ENCODE measurements around the gene PIM3.
A peak's percentile ranks its signal among the peaks of the same experiment; 100 is the strongest.

PIM3 gene

DNA sequence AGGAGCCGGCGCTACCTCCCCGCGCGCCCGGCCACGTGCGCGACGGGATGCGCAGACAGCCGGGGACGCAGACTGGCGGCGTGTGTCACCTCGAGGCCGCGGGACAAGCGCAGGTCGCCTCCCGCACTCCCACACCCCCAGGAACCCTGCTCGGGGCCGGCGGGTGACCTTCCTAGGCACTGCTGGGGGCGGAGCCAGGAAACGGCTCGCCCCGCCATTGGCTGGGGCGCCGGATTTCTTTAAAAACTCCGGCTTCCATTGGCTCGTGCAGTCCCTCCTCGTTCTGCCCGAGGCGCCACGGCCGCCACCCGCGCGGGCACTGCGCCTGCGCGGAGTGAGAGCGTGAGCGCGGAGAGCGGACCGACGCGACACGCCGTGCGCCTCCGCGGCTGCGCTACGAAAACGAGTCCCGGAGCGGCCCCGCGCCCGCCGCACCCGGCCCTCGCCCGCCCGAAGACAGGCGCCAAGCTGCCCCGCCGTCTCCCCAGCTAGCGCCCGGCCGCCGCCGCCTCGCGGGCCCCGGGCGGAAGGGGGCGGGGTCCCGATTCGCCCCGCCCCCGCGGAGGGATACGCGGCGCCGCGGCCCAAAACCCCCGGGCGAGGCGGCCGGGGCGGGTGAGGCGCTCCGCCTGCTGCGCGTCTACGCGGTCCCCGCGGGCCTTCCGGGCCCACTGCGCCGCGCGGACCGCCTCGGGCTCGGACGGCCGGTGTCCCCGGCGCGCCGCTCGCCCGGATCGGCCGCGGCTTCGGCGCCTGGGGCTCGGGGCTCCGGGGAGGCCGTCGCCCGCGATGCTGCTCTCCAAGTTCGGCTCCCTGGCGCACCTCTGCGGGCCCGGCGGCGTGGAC is at the start of gene PIM3:
Gene PIM3, plus strand, starts transcription at position 614 of the 846 bp plus-strand sequence. Its CDS starts 176 bp downstream, at position 790.
- peak within 1 kb of the TSS; percentile 95 for H3K4me3 ChIP-seq (ENCODE audit: low read depth, low read length)

DNA sequence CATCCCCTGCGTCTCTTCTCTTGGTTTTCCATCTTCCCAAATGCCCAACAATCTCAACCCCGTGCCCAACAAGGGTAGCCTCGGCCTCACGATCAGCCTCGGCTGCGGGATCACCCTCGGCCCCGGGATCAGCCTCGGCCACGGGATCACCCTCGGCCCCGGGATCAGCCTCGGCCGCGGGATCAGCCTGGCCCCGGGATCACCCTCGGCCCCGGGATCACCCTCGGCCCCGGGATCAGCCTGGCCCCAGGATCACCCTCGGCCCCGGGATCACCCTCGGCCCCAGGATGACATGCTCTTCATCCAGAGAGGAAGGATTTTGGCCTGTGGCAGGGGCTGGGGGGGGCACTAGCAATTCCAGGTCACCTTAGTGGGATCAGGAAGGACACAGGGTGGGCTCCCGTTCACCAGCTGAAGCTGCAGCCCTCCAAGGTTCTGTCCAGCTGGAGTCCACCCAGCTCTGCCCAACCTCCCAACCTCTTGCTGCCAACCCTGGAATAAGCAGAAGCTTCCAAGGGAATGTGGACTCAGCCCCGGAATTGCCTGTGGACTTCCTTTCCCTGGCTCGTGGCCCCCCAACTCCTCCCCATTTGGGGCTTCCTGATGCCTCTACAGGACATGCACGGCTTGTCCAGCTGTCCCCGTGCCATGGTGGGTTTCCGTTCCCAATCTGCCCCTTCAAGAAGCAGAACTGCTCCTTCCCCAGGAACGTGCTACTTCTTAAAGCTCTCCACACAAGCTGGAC is 48.5 kb upstream of the PIM3 start:
- no peak overlapping the region for H3K4me3 ChIP-seq (ENCODE audit: low read depth, low read length)
- TF ChIP-seq, protein P1, sequence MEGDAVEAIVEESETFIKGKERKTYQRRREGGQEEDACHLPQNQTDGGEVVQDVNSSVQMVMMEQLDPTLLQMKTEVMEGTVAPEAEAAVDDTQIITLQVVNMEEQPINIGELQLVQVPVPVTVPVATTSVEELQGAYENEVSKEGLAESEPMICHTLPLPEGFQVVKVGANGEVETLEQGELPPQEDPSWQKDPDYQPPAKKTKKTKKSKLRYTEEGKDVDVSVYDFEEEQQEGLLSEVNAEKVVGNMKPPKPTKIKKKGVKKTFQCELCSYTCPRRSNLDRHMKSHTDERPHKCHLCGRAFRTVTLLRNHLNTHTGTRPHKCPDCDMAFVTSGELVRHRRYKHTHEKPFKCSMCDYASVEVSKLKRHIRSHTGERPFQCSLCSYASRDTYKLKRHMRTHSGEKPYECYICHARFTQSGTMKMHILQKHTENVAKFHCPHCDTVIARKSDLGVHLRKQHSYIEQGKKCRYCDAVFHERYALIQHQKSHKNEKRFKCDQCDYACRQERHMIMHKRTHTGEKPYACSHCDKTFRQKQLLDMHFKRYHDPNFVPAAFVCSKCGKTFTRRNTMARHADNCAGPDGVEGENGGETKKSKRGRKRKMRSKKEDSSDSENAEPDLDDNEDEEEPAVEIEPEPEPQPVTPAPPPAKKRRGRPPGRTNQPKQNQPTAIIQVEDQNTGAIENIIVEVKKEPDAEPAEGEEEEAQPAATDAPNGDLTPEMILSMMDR (IDR thresholded peaks at IDR 0.05; ENCODE audit: low read depth, low read length, missing control alignments): no peak
- no peak for DNase-seq (ENCODE audit: low read depth)

More for the DNA sequence above, at the start of gene PIM3:
- peak; percentile 89 for DNase-seq (ENCODE audit: low read depth)
- TF ChIP-seq, protein P1 (IDR thresholded peaks at IDR 0.05; ENCODE audit: low read depth, low read length, missing control alignments): no peak

DNA sequence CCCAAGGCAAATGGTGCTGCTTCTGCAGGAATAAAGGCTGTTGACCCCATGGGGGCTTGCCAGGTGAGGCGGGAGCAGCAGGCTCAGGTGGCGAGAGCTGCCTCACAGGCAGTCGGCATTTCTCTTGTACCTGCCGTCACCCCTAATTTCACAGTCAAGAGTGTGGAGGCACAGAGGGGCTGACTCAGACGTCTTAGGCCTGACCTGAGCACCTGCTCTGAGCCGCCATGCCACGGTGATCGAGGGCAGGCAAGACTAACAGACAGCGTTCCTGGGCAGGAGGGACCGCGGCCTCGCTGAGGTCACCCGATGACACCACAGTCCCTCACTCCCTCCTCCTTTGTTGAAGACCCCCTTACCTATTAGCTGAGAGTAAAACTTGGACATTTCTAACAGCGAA is 47.5 kb upstream of the PIM3 start:
- H3K4me3 ChIP-seq (ENCODE audit: low read depth, low read length): no peak overlapping the region
- no peak for DNase-seq (ENCODE audit: low read depth)
- TF ChIP-seq, protein P1 (IDR thresholded peaks at IDR 0.05; ENCODE audit: low read depth, low read length, missing control alignments): no peak

DNA sequence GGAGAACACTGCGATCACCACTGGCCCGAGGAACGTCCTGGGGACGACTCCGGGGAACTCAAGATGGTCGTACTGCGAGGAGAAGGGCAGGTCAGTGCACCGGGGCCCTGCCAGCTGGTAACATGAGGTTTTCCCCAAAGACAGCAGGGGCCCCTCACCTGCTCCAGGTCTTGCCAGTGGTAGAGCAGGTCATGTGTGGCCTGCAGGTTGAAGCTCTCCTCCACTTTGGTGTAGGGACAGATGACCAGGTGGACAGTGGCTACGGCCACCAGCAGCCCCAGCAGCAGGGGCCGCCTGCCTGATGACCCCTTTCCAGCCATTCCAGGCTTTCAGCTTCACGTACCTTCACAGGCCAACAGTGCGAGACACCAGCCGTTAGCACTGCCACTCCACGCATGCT is 47.1 kb upstream of the PIM3 start:
- DNase-seq (ENCODE audit: low read depth): no peak
- TF ChIP-seq, protein P1 (IDR thresholded peaks at IDR 0.05; ENCODE audit: low read depth, low read length, missing control alignments): no peak
- H3K4me3 ChIP-seq (ENCODE audit: low read depth, low read length): no peak overlapping the region

DNA sequence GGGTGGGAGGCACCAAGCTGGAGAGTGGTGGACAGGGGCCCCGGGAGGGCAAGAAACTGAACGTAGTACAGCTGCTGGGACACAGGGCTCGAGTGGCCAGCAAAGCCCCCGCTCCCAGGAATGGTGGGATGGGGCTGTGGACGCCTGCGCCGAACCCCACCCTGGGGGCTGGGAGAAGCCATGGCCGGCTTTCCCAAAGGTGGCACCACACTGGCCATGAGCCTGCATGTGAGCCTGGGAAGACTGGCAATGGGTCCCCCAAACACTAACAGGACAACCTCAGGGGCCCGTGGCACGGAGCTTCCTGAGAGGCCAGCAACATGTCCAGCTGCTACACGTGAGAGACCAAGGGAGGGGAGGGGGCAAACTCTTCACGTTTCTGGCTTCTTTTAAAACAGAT is 46.3 kb upstream of the PIM3 start:
- no peak for DNase-seq (ENCODE audit: low read depth)
- TF ChIP-seq, protein P1 (IDR thresholded peaks at IDR 0.05; ENCODE audit: low read depth, low read length, missing control alignments): no peak
- H3K4me3 ChIP-seq (ENCODE audit: low read depth, low read length): no peak overlapping the region

DNA sequence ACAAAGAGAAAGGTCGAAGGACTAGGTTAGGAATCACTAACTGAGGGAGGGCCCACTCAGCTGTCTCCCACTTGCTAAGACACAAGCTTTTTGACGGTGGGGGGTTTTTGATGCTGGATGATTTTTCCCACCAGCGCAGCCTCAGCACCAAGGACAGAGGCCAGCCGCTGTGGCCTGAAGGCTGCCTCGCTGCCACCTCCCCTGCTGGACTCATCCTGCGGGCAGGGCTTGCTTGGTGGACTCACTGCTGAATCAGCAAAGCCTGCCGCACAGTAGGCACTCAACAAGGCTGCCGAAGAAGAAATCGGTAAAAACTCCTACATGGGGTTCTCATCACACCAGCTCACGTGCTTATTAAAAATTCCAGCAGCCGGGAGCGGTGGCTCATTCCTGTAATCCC is 45.0 kb upstream of the PIM3 start:
- no peak overlapping the region for H3K4me3 ChIP-seq (ENCODE audit: low read depth, low read length)
- TF ChIP-seq, protein P1 (IDR thresholded peaks at IDR 0.05; ENCODE audit: low read depth, low read length, missing control alignments): no peak
- no peak for DNase-seq (ENCODE audit: low read depth)
